Measurements from ENCODE around the gene SLCO3A1. TPM values are rescaled to one million over a fixed set of nuclear protein-coding genes. Genes with fewer than 3 reads are reported as not detected.

Gene SLCO3A1
- total RNA-seq, 1 experiment from 2014 or later = 5.1 TPM

DNA sequence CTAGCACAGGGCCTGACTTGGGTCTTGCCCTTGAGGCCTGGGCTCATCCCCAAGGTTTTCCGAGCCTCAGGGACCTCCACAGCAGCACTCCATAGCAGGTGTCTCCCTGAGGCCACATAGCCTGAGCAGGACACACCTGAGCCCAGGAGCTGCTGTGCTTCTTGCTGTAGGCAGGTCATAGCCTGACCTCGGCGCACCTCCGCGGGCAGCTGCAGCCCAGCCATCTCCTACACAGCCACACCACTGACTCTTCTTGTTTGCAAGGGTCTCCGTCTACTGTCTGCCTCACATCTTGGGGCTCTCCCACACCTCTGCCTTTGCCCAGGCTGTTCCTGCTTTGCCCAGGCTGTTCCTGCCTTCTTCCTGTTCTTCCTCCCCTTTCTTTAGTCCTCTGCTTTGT lies 224.8 kb downstream of the SLCO3A1 start:
- Histone ChIP-seq H3K9me2 (ENCODE audit: insufficient read depth) (no peaks in the 10 kb centered on the region), H3K4me1 (ENCODE audit: control insufficient read depth in 1 of 2, insufficient read depth in 2 of 2, low read length in 2 of 2) (no peaks in the 10 kb centered on the region; a peak in 1 of 4 replicates), H2AFZ (ENCODE audit: low read depth, low read length, poor library complexity, severe bottlenecking) (no peak overlapping the region), H3K4me2 (ENCODE audit: low read length) (no peak overlapping the region), H3K27ac (ENCODE audit: low read depth, low read length) (no peak overlapping the region), H3K9me3 (ENCODE audit: control insufficient read depth in 1 of 2, insufficient read depth in 1 of 2, low read depth in 1 of 2, low read length in 2 of 2) (no peaks in the 10 kb centered on the region), H4K20me1 (ENCODE audit: insufficient read depth) (no peaks in the 10 kb centered on the region), H3K36me3 (ENCODE audit: control insufficient read depth in 1 of 2, insufficient read depth in 2 of 2, low read length in 2 of 2) (no peaks in the 10 kb centered on the region), H3K79me2 (ENCODE audit: insufficient read depth, low read length) (no peaks in the 10 kb centered on the region), H3K9ac (ENCODE audit: low read length) (no peak overlapping the region), H3K4me3 (replicated peaks in 1 of 2; ENCODE audit: low read depth in 1 of 2, low read length in 2 of 2) (no peak overlapping the region), H3K27me3 (ENCODE audit: insufficient read depth, low read length) (no peaks in the 10 kb centered on the region)
- ChIA-PET RAD21 (ENCODE audit: low non-redundant PET in 1 of 2, low total read pairs in 2 of 2, uncharacterized antibody in 2 of 2, unreplicated experiment in 2 of 2) (no interaction called here), POLR2A (no interaction called here), CTCF (interaction anchor here (1.8 to 3.7 kb wide), 5 partner anchors 10 to 776 kb away, joined by 6 to 22 read pairs (median 12); no protein-coding TSS in a partner anchor)
- intact Hi-C loops (cut with micrococcal nuclease) = loop anchor here (5.0 kb wide), 1 partner anchor 191 kb away; no protein-coding TSS in a partner anchor
- DNase-seq (ENCODE audit: low read depth, low spot score) (no peak), ATAC-seq (no peak)
- no TSS peak for BruUV-seq (replicated peaks)
- TF ChIP-seq SRF (IDR thresholded peaks at IDR 0.05; ENCODE audit: low read depth) (no peak), FOSL1 (IDR thresholded peaks at IDR 0.05; ENCODE audit: low read depth) (no peak), EZH2phosphoT487 (IDR thresholded peaks at IDR 0.05; ENCODE audit: borderline replicate concordance) (no peak), SIN3A (IDR thresholded peaks at IDR 0.05; ENCODE audit: low read depth) (no peak), ZNF274 (IDR thresholded peaks at IDR 0.05; ENCODE audit: low read depth, low read length) (no peak), TCF7L2 (IDR thresholded peaks at IDR 0.05; ENCODE audit: borderline replicate concordance, extremely low read depth, insufficient read depth, insufficient read length) (no peak), SP1 (IDR thresholded peaks at IDR 0.05; ENCODE audit: low read depth) (no peak), CBX3 (IDR thresholded peaks at IDR 0.05; ENCODE audit: low read depth) (no peak), EGR1 (IDR thresholded peaks at IDR 0.05; ENCODE audit: low read depth) (no peak), JUND (IDR thresholded peaks at IDR 0.05) (no peak), POLR2A (IDR thresholded peaks at IDR 0.05; ENCODE audit: borderline replicate concordance, extremely low read depth, insufficient read depth, insufficient read length) (no peak), EZH2 (IDR thresholded peaks at IDR 0.05) (no peak), YY1 (IDR thresholded peaks at IDR 0.05; ENCODE audit: extremely low read depth, insufficient replicate concordance, low read depth, low read length) (no peak)
- TF ChIP-seq, protein P1, sequence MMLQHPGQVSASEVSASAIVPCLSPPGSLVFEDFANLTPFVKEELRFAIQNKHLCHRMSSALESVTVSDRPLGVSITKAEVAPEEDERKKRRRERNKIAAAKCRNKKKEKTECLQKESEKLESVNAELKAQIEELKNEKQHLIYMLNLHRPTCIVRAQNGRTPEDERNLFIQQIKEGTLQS (IDR thresholded peaks at IDR 0.05) = no peak
- TF ChIP-seq, protein P2, sequence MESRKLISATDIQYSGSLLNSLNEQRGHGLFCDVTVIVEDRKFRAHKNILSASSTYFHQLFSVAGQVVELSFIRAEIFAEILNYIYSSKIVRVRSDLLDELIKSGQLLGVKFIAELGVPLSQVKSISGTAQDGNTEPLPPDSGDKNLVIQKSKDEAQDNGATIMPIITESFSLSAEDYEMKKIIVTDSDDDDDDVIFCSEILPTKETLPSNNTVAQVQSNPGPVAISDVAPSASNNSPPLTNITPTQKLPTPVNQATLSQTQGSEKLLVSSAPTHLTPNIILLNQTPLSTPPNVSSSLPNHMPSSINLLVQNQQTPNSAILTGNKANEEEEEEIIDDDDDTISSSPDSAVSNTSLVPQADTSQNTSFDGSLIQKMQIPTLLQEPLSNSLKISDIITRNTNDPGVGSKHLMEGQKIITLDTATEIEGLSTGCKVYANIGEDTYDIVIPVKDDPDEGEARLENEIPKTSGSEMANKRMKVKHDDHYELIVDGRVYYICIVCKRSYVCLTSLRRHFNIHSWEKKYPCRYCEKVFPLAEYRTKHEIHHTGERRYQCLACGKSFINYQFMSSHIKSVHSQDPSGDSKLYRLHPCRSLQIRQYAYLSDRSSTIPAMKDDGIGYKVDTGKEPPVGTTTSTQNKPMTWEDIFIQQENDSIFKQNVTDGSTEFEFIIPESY (IDR thresholded peaks at IDR 0.05; ENCODE audit: extremely low read depth, insufficient replicate concordance, low read length) = no peak
- TF ChIP-seq, protein P3, sequence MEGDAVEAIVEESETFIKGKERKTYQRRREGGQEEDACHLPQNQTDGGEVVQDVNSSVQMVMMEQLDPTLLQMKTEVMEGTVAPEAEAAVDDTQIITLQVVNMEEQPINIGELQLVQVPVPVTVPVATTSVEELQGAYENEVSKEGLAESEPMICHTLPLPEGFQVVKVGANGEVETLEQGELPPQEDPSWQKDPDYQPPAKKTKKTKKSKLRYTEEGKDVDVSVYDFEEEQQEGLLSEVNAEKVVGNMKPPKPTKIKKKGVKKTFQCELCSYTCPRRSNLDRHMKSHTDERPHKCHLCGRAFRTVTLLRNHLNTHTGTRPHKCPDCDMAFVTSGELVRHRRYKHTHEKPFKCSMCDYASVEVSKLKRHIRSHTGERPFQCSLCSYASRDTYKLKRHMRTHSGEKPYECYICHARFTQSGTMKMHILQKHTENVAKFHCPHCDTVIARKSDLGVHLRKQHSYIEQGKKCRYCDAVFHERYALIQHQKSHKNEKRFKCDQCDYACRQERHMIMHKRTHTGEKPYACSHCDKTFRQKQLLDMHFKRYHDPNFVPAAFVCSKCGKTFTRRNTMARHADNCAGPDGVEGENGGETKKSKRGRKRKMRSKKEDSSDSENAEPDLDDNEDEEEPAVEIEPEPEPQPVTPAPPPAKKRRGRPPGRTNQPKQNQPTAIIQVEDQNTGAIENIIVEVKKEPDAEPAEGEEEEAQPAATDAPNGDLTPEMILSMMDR (IDR thresholded peaks at IDR 0.05 in 2 of 3, conservative IDR thresholded peaks at IDR 0.05 in 1 of 3; ENCODE audit: borderline replicate concordance in 1 of 3, insufficient read depth in 1 of 3, low read depth in 2 of 3, low read length in 2 of 3) = no peak
- TF ChIP-seq, protein P4, sequence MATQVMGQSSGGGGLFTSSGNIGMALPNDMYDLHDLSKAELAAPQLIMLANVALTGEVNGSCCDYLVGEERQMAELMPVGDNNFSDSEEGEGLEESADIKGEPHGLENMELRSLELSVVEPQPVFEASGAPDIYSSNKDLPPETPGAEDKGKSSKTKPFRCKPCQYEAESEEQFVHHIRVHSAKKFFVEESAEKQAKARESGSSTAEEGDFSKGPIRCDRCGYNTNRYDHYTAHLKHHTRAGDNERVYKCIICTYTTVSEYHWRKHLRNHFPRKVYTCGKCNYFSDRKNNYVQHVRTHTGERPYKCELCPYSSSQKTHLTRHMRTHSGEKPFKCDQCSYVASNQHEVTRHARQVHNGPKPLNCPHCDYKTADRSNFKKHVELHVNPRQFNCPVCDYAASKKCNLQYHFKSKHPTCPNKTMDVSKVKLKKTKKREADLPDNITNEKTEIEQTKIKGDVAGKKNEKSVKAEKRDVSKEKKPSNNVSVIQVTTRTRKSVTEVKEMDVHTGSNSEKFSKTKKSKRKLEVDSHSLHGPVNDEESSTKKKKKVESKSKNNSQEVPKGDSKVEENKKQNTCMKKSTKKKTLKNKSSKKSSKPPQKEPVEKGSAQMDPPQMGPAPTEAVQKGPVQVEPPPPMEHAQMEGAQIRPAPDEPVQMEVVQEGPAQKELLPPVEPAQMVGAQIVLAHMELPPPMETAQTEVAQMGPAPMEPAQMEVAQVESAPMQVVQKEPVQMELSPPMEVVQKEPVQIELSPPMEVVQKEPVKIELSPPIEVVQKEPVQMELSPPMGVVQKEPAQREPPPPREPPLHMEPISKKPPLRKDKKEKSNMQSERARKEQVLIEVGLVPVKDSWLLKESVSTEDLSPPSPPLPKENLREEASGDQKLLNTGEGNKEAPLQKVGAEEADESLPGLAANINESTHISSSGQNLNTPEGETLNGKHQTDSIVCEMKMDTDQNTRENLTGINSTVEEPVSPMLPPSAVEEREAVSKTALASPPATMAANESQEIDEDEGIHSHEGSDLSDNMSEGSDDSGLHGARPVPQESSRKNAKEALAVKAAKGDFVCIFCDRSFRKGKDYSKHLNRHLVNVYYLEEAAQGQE (IDR thresholded peaks at IDR 0.05; ENCODE audit: low read depth) = no peak

Data from HCT116 (cell line).